HL-60 (cell line): ENCODE measurements around the gene EML6.

Experiments used
- DNase-seq, 2 experiments: peaks; one replicate each; pipeline ENCODE4 v3.0.0-alpha.2; 2010 to 2020; ENCODE audit warnings: low read depth in 1 of 2, low spot score in 1 of 2
- H3K27ac ChIP-seq: fragments of 250-450 bp; sonication (Bioruptor Pico); replicated peaks from 2 replicates; pipeline ENCODE4 v1.5.1; 2020; ENCODE audit warnings: mild to moderate bottlenecking, moderate library complexity
- H3K27me3 ChIP-seq: fragments of 250-450 bp; sonication (Bioruptor Pico); 2 replicates; pipeline ENCODE4 v1.5.1; 2021; ENCODE audit warnings: mild to moderate bottlenecking, moderate library complexity; ENCODE audit not compliant: insufficient read depth, poor library complexity, severe bottlenecking
- H3K4me3 ChIP-seq: replicated peaks from 2 replicates; pipeline ENCODE4 v1.5.1; 2011; ENCODE audit warnings: mild to moderate bottlenecking, control low read depth, low read length; ENCODE audit not compliant: insufficient read depth
- CTCF ChIP-seq: IDR thresholded peaks from one replicate; pipeline ENCODE4 v1.5.1; 2011; ENCODE audit warnings: low read length, control low read depth, inconsistent platforms; ENCODE audit not compliant: insufficient read depth
- GABPA ChIP-seq: IDR thresholded peaks from 2 replicates; pipeline ENCODE4 v1.6.1; 2012; ENCODE audit warnings: low read depth
- POLR2AphosphoS5 ChIP-seq: IDR thresholded peaks from 2 replicates; pipeline ENCODE4 v1.6.1; 2012; ENCODE audit warnings: low read depth
- REST ChIP-seq: IDR thresholded peaks from 2 replicates; pipeline ENCODE4 v1.6.1; 2012; ENCODE audit warnings: low read depth; ENCODE audit not compliant: insufficient replicate concordance
- SPI1 ChIP-seq: IDR thresholded peaks from 2 replicates; pipeline ENCODE4 v1.6.1; 2012; ENCODE audit warnings: low read depth, mild to moderate bottlenecking, borderline replicate concordance

Gene EML6

GRCh38 chr2:54836477-54836876 is 113.0 kb downstream of the EML6 start:
- Histone ChIP-seq H3K27ac (no peak overlapping the region), H3K4me3 (no peak overlapping the region), H3K27me3 (no peaks in the 10 kb centered on the region)
- TF ChIP-seq POLR2AphosphoS5 (no peak), REST (no peak), CTCF (no peak), GABPA (no peak), SPI1 (no peak)
- no peak for DNase-seq

GRCh38 chr2:54838585-54839035 is 115.1 kb downstream of the EML6 start:
- Histone ChIP-seq H3K4me3 (no peak overlapping the region), H3K27me3 (no peaks in the 10 kb centered on the region), H3K27ac (no peak overlapping the region)
- peak; percentile 86 for TF ChIP-seq CTCF
- TF ChIP-seq REST, result no peak
- no peak for TF ChIP-seq GABPA
- no peak for TF ChIP-seq POLR2AphosphoS5
- DNase-seq, result peak; percentile 23 to 51

GRCh38 chr2:54839461-54840255 is 116.2 kb downstream of the EML6 start:
- Histone ChIP-seq H3K27me3 (no peaks in the 10 kb centered on the region), H3K27ac (no peak overlapping the region), H3K4me3 (no peak overlapping the region)
- TF ChIP-seq GABPA, result no peak
- no peak for TF ChIP-seq REST
- TF ChIP-seq SPI1, result no peak
- TF ChIP-seq CTCF, result no peak
- TF ChIP-seq POLR2AphosphoS5, result no peak
- no peak for DNase-seq
